ENCODE measurements around the gene HYLS1.
"Not testable (repeated sequence)": the region's sequence is repeated elsewhere in the genome, so short reads cannot be mapped to it uniquely, and the experiment has no call there.

HYLS1 gene

GRCh38 chr11:125903711-125904659 is 16.5 kb downstream of the HYLS1 start, which contains the start of gene DDX25:
TSS of gene DDX25 (plus strand) at chr11:125904508. CDS start at chr11:125904518, 10 bp downstream.
- DNase-seq = no peak

DNA sequence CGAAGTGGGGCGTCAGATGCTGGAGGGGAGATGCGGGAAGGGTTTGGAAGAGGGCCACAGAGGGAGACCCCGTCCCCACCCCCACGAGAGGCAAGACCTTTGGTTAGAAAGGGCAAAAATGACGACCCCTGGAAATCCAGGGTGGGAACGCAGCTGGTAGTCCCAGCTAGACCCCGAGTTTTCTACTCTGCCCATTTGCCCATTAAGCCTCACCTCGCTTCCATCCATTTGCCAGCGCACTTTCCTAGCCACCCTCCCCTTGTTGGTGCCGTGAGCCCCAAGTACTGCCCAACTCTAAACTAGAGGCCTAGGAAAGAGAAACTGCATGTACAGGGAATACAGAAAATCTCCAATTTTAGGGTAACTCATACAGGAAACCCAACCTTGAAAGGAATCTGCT is 17.2 kb downstream of the HYLS1 start:
- DNase-seq = no peak

DNA sequence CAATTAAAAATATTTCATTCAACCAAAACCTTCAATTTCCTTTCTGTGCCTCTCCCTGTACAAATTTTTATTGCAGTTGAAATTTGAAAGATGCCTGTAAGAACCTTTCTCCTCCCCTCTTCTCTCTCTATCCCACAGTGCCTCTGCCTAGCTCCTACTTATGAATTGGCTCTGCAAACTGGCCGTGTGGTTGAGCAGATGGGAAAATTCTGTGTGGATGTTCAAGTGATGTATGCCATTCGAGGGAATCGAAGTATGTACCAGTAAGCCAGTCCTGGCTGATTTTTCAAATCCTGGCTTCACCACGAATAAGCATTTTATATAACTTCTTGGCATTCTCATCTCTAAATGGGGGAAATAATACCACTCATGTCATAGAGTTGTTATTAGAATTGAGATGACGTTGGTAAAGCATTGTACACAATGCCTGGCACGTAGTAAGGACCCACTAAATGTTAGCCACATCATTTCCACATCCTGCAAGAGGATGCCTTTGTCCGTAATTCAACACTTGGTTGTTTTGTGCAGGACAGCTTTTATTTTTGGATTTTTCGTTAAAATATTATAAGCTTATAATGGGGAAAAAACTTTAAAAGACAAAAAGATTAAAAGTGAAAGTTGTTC is 22.9 kb downstream of the HYLS1 start:
- no peak for DNase-seq

- not testable (repeated sequence) for DNase-seq
Observed at GRCh38 chr11:125914601-125915000, 27.1 kb downstream of the HYLS1 start.

DNA sequence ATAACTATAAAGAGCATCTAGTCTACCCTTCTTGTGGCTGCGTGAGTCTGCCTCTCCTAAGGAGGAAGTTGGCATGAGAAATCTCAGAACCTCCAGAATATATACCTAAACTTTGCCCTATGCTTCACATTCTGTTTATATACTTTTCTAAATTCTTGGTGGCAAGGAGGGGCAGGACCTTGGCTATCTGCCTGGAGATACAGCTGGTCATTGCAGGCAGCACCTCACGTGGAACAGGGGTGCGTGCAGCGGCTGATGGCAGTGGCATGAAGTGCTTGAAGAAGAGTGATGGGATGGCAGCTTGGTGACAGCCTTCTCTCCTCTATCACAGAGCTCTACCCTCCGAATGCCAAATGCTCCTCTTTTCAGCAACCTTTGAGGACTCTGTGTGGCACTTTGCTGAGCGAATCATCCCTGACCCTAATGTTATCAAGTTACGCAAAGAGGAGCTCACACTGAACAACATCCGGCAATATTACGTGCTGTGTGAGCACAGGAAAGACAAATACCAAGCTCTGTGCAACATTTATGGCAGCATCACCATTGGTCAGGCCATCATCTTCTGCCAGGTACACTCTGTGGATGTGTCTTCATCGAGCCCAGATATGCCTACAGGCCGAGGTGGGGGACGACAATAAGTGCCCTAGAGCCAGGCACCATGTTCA is 29.3 kb downstream of the HYLS1 start:
- DNase-seq = no peak

DNA sequence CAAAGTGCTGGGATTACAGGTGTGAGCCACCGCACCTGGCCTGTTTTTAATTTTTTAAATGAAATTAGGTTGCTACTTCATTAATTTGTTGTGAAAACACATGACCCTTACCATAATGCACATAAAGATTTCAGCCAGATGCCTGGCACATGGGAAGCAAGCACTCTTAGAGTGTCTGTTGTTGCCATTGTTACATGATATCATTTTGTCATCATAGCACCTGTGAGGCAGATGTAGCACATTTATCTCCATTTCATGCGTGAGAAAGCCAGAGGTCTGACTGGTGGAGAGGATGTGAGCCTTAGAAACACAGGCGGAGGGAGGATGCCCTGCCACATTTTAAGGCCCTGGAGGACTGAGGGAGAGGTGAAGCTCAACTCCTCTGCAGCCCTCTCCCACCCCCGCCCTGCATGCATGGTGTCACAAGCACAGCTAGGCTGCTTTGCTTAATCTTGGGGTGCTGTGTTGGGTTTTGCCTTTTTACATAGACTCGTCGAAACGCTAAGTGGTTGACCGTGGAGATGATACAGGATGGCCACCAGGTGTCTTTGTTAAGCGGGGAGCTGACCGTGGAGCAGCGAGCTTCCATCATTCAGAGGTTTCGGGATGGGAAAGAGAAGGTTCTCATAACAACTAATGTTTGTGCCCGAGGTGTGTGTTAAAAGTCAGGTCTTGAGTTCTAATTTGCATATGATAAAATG is 30.8 kb downstream of the HYLS1 start:
- DNase-seq = no peak

DNA sequence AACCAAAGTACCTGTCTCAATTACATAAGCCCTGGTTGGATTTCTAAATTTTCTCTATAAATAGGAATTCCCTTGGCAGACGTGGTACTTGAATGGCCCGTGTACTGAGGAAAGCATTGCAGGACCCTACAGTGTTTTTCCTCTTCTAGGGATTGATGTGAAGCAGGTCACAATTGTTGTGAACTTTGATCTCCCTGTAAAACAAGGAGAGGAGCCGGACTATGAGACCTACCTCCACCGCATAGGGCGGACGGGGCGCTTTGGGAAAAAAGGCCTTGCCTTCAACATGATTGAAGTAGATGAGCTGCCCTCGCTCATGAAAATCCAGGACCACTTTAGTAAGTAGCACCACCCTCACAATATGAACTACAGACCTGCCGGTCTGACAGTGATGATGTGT is 33.6 kb downstream of the HYLS1 start:
- no peak for DNase-seq

- no peak for DNase-seq
Observed at GRCh38 chr11:125922156-125922555, 34.7 kb downstream of the HYLS1 start.

DNA sequence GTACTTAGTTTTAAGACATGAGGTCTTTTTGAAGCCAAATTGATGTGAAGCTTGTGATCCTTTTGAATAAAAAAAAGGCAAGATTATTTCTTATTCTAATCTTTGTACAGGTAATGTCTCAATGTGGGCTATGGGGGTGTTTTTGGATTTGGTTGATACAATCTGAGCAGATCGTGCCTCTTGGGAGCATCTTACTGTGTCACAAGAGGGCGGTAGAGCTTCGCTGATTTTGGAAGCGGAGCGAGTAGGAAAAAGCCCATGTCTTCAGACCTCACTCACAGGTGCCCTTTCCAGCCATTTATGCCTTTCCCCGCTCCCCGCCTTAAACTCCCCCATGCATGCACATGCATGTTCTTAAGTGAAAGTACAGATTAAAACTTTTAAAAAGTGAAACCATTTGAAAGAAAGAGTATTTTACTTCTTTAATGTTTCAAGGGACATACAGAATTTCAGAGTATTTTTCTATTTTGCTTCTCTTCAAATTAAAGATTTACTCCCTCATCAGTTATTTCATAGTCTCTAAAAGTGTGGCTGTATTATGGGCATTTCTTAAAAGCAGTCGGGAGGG is 35.6 kb downstream of the HYLS1 start:
- DNase-seq = peak; percentile 50

DNA sequence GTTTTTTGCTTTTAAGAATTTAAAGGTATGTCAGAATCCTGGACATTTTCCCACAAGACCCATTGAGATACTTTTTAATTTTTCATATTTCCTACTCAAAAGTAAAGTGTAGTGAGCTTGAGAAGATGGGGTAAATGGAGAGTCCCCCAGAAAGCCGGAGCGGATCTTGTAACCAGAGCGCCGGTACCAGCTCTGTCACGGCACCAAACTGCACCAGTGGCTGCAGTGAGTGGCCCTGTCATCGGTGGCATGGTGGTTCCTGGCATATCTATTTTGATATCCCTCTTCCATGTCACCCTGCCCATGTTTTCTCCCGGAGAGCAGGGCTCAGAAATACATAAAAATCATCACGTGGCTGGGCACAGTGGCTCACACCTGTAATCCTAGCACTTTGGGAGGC is 36.2 kb downstream of the HYLS1 start:
- no peak for DNase-seq

GRCh38 chr11:125924384-125925007 is 37.0 kb downstream of the HYLS1 start:
- DNase-seq = no peak

DNA sequence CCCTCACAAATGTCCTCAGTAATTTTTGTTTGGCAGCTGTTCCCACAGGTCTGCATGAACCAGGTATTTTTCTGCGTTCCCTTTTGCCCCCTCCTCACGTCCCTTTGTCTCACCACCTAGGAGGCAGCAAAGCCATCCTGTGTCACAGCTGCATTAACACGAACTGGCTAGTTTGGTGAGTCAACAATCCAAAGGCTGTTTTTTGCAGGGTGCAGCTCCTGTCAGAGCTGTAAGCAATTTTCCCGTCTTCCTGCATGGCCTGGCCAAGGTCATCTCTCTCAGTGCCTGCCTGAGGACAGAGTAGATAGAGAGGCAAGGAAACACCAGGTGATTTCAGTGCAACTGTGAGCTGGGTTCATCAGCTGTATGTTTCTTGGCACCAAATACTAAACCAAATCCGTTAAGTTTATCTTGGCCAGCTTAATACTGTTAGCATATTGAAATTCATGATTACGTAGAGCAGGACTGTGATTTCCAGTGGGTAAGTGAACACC is 37.8 kb downstream of the HYLS1 start:
- no peak for DNase-seq

DNA sequence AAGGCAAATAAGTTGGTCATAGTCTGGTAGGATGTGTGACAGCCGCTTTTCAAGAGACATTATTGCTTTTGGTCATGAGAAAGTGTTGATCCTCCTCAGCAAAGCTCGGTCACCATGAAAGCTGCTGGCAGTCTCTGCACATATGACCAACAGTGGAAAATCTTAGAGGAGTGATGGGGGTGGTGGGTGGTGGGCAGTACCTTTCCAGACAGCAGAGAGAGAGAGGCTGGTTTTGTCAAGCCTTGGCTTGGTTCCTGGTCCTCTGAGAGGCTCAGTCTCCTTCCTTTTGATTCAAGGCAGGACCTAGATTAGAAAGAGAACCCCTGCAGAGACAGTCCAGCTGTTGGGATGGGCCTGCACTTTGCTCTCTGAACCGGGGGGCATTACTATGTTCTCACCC is 38.3 kb downstream of the HYLS1 start:
- no peak for DNase-seq

DNA sequence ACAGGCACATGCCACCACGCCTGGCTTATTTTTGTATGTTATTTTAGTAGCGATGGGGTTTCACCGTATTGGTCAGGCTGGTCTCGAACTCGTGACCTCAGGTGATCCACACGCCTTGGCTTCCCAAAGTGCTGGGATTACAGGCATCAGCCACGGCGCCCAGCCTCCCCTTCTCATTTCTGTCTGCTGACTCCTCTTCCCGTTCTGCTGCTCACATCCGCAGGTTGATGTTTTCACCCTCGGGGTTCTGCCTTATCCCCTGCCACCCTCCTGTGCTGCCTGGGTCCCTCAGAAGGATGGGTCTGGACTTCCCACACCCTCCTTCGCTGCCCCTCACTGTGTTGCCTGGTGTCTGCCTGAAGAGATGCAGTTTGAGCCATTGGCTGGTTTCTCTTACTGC is 39.2 kb downstream of the HYLS1 start:
- DNase-seq = no peak

- DNase-seq = no peak
Observed at GRCh38 chr11:125929445-125930075, 42.1 kb downstream of the HYLS1 start.

- no peak for DNase-seq
Observed at GRCh38 chr11:125930076-125930450, 42.6 kb downstream of the HYLS1 start.

- DNase-seq = no peak
Observed at GRCh38 chr11:125931116-125931515, 43.6 kb downstream of the HYLS1 start.

DNA sequence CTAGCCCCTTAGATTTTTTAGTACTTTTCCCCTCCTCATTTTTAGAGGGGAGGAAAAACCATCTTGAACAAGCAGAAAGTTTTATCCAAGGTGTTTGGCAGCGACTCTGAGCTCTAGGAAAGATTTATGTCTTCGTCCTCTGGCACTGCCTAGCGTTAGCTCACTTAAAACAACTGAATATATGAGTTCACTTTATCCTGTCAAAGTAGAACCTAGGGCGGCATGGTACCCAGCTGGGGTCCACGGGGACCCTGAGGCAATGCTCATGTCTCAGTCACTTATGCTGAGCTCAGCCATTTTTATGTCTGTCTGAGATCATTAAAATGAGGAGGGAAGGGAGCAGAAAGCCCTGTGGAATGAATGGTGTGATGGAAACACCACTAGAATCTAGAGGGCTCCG is 44.2 kb downstream of the HYLS1 start:
- DNase-seq = no peak

DNA sequence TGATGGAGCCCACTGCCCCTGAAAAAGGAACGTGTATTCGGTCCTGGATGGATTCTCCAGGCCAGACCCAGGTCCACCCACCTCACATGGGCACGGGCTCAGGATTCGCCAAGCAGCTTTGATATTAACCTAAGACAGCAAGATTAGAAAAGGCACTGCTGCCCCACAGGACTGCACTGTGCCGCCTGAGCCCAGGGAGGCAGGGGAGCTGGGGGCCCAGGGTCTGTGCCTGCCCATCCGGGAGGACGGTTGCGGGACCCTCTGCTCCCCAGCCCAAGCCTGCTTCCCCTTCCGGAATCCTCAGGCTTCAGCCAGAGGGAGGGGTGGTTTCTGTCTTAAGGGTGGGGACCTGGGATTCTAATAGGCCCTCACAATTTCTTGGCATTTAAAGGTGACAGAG is 44.8 kb downstream of the HYLS1 start:
- no peak for DNase-seq

DNA sequence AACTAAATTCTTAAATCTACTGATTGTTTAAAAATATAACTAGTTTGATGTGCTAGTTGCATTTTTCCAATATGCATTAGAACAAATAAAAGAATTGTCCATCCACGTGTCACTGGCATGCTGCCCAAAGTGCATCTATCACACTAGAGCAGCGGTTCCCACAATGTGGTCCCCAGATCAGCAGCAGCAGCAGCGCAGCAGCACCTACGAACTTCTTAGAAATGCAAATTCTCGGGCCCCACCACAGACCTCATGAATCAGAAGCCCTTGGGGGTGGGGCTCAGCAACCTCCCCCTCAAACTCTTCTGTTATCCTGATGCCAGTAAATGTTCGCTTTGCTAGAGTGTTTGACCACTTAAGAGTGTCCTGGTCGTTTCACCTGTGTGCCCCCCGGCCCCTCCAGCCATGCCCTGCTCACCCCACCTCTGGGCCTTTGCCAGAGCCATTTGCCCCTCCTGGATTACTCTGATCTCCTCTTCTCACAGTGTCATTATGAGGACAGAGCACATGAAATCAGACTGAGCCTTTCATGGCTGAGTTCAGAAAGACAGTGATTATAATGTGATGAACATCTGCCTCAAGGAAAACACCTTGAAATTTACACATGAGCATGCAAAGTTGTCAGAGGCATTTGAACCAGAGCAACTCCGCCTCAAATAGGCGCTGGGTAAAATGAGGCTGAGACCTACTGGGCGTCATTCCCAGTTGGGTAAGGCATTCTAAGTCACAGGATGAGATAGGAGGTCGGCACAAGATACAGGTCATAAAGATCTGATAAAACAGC is 45.8 kb downstream of the HYLS1 start:
- no peak for DNase-seq

DNA sequence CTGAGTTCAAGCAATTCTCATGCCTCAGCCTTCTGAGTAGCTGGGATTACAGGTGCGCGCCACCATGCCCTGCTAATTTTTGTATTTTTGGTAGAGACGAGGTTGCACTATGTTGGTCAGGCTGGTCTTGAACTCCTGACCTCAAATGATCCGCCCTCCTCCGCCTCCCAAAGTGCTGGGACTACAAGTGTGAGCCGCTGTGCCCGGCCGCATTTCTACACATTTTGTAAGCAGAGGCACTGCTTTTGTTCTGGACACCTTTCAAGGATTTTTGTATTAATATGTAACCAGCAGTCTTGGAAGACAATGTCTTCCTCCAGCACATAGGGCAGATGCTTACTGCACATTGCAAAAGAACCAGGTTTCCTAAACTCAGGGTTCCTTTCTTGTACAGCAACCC is 47.0 kb downstream of the HYLS1 start:
- no peak for DNase-seq

All from kidney glomerular epithelial cell (primary cell).